GM19025 (cell line): Measurements from ENCODE around the gene ARHGAP32.
"Not testable (repeated sequence)": the region's sequence is repeated elsewhere in the genome, so short reads cannot be mapped to it uniquely, and the experiment has no call there.

ENCODE experiments used
- ATAC-seq: cut with Tn5 transposase; IDR thresholded peaks from one replicate; pipeline ENCODE4 v1.9.1; 2021; ENCODE audit warnings: mild to moderate bottlenecking, low read depth, moderate library complexity; ENCODE audit not compliant: unreplicated experiment

The ARHGAP32 gene

GRCh38 chr11:129204150-129204838 is 12.2 kb upstream of the ARHGAP32 start:
- no peak for ATAC-seq

- no peak for ATAC-seq
Observed at GRCh38 chr11:129202646-129203045, 10.5 kb upstream of the ARHGAP32 start.

GRCh38 chr11:129195682-129196081 is 3.6 kb upstream of the ARHGAP32 start:
- ATAC-seq: no peak

GRCh38 chr11:129191649-129192048 is 476 bp downstream of the ARHGAP32 start:
- no peak for ATAC-seq

GRCh38 chr11:129190087-129190486 is 2.0 kb downstream of the ARHGAP32 start:
- ATAC-seq: no peak

GRCh38 chr11:129189646-129190045 is 2.5 kb downstream of the ARHGAP32 start:
- no peak for ATAC-seq

GRCh38 chr11:129185082-129185481 is 7.0 kb downstream of the ARHGAP32 start:
- not testable (repeated sequence) for ATAC-seq

GRCh38 chr11:129184581-129184980 is 7.5 kb downstream of the ARHGAP32 start:
- no peak for ATAC-seq

- ATAC-seq: no peak
Observed at GRCh38 chr11:129167315-129167714, 24.8 kb downstream of the ARHGAP32 start.

GRCh38 chr11:129163714-129164164 is 28.4 kb downstream of the ARHGAP32 start:
- no peak for ATAC-seq

GRCh38 chr11:129157080-129157479 is 35.0 kb downstream of the ARHGAP32 start:
- ATAC-seq: not testable (repeated sequence)

- no peak for ATAC-seq
Observed at GRCh38 chr11:129155745-129156144, 36.4 kb downstream of the ARHGAP32 start.

GRCh38 chr11:129148487-129148886 is 43.6 kb downstream of the ARHGAP32 start:
- ATAC-seq: no peak

GRCh38 chr11:129146191-129146590 is 45.9 kb downstream of the ARHGAP32 start:
- no peak for ATAC-seq

- no peak for ATAC-seq
Observed at GRCh38 chr11:129145276-129145675, 46.8 kb downstream of the ARHGAP32 start.

GRCh38 chr11:129144256-129144655 is 47.9 kb downstream of the ARHGAP32 start:
- ATAC-seq: no peak

GRCh38 chr11:129143335-129143734 is 48.8 kb downstream of the ARHGAP32 start:
- no peak for ATAC-seq

GRCh38 chr11:129141748-129142523 is 50.2 kb downstream of the ARHGAP32 start:
- ATAC-seq: no peak

GRCh38 chr11:129131316-129131715 is 60.8 kb downstream of the ARHGAP32 start:
- no peak for ATAC-seq

GRCh38 chr11:129128881-129129620 is 63.1 kb downstream of the ARHGAP32 start:
- ATAC-seq: not testable (repeated sequence)

- no peak for ATAC-seq
Observed at GRCh38 chr11:129119036-129119435, 73.1 kb downstream of the ARHGAP32 start.
